WI38 (cell line): ENCODE results near the gene UPP2.

Source experiments
- H3K4me3 ChIP-seq: 2 replicates; pipeline ENCODE4 v1.5.1; 2011; ENCODE audit warnings: low read depth, mild to moderate bottlenecking, control low read depth, low read length
- CTCF ChIP-seq: IDR thresholded peaks from 2 replicates; pipeline ENCODE4 v1.5.1; 2012; ENCODE audit warnings: low read depth, mild to moderate bottlenecking, control low read depth, low read length

Gene UPP2

DNA sequence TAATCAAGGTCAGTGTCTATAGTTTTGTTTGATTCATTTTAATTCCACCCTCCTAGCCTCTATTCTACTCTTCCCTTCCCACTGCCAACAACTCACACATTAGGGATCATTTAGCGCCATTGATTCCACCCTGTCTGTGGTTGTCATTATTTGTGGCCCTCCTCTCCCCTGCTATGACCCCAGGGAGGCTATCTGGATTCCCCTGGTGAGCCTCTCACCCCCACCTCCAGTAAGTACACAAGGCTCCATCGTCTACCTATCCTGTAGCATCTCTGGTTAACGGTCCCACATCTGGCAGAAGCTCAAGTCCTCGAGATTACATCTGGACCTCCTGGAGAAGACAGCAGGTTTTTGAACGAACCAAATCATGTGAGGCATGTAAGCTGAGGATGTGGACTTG lies 27.4 kb downstream of the UPP2 start:
- TF ChIP-seq CTCF, result no peak
- H3K4me3 ChIP-seq, result no peak overlapping the region

DNA sequence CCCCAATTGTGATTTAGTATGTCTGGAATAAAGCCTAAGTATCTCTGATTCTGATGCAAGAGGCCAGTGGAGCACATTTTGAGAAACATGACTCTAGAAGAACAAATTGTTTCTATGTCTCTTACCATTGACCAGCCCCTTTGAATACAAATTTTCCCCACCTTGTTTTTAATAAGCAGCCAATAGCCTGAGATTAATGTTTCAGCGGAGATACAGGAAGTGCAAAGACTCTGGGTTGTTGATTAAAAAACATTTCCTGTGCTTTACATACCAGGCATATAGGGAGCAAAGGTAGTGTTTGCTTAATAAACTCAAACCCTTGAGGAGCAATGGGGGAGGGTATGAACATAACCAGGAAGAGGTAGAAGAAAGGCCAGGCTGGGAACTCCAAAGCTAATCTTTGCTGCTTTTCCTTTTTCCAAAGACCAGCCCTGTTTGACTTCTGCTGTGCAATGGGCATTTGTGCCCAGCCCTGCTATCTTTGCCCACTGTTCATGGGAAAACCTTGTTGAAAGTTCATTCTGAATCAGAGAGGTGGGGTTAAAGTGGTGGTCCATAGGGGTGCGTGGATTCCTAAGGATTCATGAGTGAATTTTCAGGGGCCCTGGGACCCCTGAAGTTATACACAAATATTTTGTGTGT lies 29.3 kb downstream of the UPP2 start:
- TF ChIP-seq CTCF, result no peak
- H3K4me3 ChIP-seq, result no peak overlapping the region

- H3K4me3 ChIP-seq, result no peak overlapping the region
- TF ChIP-seq CTCF, result no peak
Measured at GRCh38 chr2:158131483-158131912, 29.8 kb downstream of the UPP2 start.

DNA sequence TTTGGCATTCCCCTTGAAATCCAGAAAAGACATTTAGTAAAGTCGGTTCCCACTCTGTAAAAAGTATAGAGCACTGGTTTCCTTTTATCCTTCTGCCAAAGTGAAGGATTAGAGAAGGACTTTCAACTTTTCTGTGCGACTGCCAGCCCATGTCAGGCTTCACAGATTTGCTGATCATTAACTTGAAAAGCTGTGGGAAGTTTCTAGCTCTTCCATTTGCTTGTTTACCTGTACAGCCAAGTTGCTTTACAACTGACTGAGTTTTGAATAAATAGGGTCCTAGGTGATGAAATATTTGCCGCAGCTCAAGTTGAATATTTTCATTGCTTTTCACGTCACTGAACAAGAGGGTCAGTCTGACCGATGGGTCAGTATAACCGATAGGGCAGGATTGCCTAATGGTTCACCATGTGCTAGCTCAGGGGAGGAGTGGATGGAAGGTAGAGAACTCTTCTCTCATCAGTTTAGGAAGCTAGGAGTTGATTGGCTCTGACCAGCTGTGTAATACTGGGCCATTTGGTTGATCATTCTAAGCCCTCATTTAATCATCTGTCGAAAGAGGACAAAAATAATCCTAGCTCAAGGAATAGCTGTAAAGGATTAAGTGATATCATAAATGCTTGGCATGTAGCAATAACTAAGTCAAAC lies 30.4 kb downstream of the UPP2 start:
- no peak for TF ChIP-seq CTCF
- H3K4me3 ChIP-seq, result no peak overlapping the region

- no peak overlapping the region for H3K4me3 ChIP-seq
- no peak for TF ChIP-seq CTCF
Measured at GRCh38 chr2:158134055-158134454, 32.4 kb downstream of the UPP2 start.

DNA sequence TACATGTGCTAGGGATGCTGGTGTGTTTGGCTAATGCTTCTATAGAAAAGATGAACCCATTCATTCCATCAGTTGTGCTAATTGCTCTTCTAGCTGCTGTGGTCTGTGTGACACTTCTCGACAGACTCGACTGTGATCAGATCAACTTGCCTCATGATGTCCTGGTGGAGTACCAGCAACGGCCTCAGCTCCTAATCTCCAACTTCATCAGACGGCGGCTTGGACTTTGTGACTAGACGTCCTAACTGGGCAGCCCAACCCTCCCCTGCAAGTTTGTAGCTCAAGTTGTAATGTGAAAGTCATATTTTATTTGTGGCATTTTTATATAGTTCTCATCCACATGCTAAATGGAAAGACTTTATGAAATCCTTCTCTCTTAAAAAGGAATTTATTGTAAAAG lies 33.0 kb downstream of the UPP2 start:
- no peak for TF ChIP-seq CTCF
- no peak overlapping the region for H3K4me3 ChIP-seq

DNA sequence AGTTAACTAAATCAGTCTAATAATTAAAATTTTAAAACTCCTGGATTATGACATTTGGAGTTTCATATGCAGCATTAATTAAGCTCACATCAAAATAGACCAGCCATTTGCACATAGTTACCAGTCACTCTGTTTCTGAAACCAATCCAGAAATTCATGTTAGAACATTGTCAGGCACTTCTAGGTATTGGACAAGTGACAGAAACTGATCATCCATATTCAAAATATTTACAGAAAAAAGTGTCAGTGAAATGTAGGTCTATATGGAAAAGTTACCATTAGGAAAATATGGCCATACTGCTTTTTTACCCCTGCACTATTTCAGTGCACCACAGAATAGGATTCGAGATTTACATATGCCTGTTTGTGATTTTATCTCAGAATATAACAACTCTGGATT lies 33.4 kb downstream of the UPP2 start:
- H3K4me3 ChIP-seq, result no peak overlapping the region
- TF ChIP-seq CTCF, result no peak
